Stimulated activated CD8-positive, alpha-beta memory T cell treated with anti-CD3 and anti-CD28 coated beads, Interleukin-15, amount 100 ng/mL, for 24 hours (primary cell): ENCODE measurements around the gene TANK.

Experiments used
- DNase-seq: peaks from one replicate; pipeline ENCODE4 v3.0.0-alpha.2; 2020; ENCODE audit warnings: low read depth

TANK gene

DNA sequence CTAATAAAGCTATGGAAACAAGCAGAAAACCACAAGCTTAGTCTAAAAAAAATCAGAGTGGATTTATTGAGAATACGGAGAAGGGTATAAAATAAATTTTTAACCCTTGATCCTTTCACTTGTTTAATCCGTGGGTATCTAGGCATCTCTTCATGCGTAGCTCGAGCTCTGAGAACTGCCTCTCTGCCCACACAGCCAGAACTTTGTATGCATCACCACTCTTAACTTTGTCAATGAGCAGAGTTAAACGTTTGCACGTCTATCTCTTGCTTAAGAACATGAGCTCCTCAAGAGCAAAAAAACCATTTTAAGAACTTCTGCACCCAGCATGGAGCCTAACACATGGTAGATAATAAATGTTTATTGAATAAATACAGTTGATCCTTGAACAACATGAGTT is 26.9 kb upstream of the TANK start:
- DNase-seq, result no peak

GRCh38 chr2:161134547-161135518 is 25.4 kb upstream of the TANK start:
- DNase-seq, result no peak

- no peak for DNase-seq
These were observed 24.2 kb upstream of the TANK start for GRCh38 chr2:161135951-161136593.

DNA sequence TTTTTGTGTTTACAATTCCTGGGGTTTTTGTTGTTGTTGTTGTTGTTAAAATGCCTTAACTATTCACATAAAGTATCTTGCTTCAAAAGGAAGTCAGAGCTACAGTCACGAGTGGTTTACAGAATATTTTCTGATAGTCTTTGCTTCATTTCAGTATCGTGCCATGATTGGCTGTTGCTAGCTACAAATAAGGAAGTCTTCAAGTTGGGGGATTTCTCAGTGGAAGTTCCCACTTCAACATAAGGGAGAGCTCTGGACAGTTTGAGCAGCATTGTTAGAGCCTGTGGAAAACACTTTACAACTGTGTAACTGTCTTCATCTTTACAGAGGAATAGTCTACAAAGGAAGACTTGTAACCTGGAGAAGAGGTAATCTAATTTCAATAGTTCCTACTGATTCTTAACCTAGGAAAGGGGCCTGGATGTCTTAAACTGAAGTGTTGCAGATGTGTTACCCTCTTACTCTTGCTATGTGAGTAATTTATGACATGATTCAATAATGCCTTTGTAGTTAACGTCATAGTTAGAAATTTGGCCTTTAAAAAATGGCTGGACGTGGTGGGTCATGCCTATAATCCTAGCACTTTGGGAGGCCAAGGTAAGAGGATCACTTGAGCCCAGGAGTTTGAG is 23.4 kb upstream of the TANK start:
- DNase-seq, result no peak

DNA sequence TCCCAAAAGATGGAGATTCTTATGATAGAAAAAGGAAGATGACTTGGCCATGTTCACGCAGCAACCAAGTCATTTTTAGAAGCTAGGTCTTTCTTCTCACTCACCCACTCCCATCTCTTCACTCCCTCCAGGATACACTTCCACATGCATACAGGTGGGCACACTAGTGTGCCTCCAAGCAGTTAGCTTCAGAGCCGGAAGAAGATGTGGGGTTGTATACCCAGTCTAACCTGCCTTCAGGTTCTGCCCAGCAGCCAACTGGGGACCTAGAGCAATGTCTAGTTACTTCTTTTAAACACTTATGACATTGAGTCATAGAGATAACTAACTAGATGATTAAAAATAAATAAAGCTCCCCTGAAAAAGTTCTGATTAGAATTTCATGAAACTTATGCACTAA is 21.8 kb upstream of the TANK start:
- no peak for DNase-seq

GRCh38 chr2:161139098-161139987 is 20.9 kb upstream of the TANK start:
- DNase-seq, result no peak

- DNase-seq, result no peak
These were observed 19.2 kb upstream of the TANK start for GRCh38 chr2:161141033-161141432.

- DNase-seq, result no peak
These were observed 13.9 kb upstream of the TANK start for GRCh38 chr2:161146209-161146775.

DNA sequence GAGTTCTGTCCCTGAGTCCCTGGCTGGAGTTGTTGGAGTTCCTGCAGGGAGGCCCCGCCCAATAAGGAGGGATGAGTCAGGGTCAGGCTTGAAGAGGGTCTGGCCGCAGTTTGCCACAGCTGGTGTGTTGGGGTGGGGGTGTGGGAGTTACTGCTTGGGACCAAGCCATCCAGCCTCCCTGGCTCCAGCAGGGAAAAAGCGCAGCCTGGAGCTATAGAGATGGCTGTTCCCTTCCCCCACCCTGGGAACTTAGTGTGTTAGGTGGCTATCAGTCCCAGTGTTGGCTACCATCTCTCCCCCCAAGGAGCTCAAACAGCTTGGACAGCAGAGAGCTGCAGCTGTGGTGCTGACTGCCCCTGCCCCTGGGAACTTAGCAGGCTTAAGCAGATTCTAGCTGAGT is 13.2 kb upstream of the TANK start:
- DNase-seq, result no peak

DNA sequence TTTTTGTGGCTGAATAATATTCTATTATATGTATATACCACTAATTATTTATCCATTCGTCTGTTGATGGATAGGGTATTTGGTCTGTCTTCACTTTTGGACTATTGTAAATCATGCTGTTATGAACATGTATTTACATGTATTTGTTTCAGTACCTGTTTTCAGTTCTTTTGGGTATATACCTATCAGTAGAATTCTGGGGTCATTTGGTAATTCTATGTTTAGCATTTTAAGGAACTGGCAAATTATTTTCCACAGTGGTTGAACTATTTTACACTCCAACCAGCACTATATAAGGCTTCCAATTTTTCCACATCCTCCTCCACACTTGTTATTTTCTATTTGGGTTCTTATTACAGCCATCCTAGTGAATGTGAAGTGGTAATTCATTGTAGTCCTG is 12.4 kb upstream of the TANK start:
- no peak for DNase-seq

- no peak for DNase-seq
These were observed 9.5 kb upstream of the TANK start for GRCh38 chr2:161150704-161151103.

DNA sequence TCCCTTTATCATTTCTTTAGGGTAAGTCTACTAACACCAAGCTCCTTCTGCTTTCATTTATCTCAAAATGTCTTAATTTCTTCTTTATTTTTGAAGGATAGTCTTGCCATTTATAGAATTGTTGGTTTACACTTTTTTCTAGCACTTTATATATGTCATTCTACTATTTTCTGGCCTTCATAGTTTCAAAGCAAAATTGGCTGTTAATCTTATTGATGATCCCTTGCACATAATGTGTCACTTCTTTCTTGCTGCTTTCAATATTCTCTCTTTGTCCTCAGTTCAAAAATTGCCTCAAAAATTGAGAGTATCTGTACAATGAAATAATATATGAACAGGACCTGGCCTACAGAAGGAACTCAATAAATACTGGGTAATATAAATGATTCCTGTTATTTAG is 7.9 kb upstream of the TANK start:
- no peak for DNase-seq

DNA sequence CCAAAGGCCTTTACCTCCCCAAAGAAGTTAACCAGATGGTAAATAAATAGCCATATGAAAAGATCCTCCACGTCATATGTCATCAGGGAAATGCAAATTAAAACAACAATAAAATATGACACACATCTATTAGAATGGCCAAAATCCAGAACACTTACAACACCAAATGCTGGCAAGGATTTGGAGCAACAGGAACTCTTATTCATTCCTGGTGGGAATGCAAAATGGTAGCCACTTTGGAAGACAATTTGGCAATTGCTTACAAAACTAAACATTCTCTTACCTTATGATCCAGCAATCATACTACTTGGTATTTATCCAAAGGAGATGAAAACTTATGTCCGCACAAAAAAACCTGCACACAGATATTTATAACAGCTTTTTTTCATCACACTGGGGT is 1.3 kb upstream of the TANK start:
- no peak for DNase-seq

DNA sequence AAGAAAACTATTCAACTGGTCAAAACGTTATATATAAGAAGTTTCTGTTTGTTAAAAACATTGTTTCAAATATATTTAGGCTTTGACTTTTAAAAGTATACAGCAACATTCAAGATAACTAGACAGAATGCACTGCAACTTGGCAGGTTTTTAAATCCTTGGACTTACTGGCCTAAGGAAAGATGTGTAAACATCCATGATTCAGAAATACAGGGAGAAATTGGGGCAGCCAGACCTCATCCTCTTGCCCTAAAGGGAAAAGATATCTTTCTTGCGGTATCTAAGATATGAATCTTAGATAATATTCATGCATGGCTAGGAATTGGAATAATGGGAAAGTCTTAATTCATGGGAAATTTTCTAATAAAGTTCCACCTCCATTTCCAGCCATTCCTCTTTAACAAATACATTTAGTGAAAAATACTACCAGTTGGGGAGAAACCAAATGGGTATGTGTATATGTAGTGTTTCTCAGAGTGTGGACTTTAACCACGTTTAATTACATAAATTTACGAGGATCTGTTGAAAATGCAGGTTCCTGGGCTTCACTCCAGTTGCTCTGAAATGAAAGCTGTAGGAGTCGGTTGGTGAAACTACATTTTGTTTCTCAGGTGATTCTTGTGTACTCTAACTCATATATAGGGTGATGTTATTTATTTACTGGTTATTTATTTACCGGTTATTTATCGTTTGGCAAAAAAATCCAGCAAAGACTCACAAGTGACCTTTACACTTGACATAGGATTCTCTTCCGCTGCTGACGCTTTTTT is 587 bp upstream of the TANK start:
- no peak for DNase-seq

- no peak for DNase-seq
These were observed 962 bp downstream of the TANK start for GRCh38 chr2:161161074-161161706.

DNA sequence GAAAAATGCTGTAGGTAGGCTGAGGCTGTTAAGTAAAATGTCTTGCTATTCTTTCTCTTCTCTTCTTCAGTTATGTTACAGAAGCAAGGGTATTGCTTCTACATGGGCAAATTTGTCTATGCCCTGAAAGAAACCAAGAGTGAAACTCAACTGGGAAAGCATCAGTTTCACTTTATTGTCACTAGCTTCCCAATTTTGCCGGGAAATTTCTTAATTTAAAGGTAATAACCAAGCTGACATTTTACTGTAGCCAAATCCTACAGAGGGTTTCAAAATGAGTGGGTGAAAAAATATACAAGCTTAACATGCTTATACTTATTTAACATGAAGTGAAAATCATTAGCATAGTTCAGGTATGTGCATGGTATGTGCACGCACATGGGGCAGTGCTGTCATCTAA is 3.2 kb downstream of the TANK start:
- DNase-seq, result no peak

DNA sequence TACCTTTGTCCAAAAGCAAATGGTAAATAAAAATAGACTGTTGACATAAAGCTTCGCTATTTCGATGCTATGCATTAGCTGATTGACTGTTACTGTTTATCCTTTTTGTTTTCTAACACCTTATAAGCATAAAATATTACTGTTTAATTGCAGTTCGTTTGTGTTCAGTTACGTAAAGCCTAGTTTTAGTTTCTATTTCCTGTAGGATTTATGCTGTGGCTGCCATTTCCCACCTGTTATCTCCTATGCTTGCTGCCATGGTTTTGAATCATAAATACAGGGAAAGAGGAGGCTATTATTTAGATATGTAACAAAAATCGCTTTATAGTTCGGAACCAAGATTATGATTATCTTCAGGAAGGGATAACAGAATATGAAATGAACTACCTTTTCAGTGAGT is 3.9 kb downstream of the TANK start:
- DNase-seq, result no peak

- DNase-seq, result no peak
These were observed 5.0 kb downstream of the TANK start for GRCh38 chr2:161165266-161165665.

- DNase-seq, result no peak
These were observed 5.6 kb downstream of the TANK start for GRCh38 chr2:161165811-161166210.
